Umbilical cord (tissue), 2 donors: ENCODE data around the gene SLC29A3. TPM values are rescaled to one million over a fixed set of nuclear protein-coding genes. Genes with fewer than 3 reads are reported as not detected.
A peak's percentile ranks its signal among the peaks of the same experiment; 100 is the strongest.
"Not testable (repeated sequence)": the region's sequence is repeated elsewhere in the genome, so short reads cannot be mapped to it uniquely, and the experiment has no call there.

Experiments used
- DNase-seq: peaks from one replicate; pipeline ENCODE4 v3.0.0-alpha.2; 2015; ENCODE audit warnings: low spot score
- total RNA-seq: library from RNA; depleted of rRNA; stranded (reverse); fragments of >200 nt; gene quantifications from one replicate; pipeline ENCODE4 v1.2.3, GENCODE V29; 2014; ENCODE audit warnings: low replicate concordance; ENCODE audit not compliant: insufficient read depth

SLC29A3 gene
- total RNA-seq, result 1.2 TPM

GRCh38 chr10:71319042-71319799, at the start of gene SLC29A3:
Gene SLC29A3, plus strand, starts transcription at chr10:71319259. Its CDS starts 51 bp downstream, at chr10:71319310.
- peak; percentile 79 for DNase-seq

GRCh38 chr10:71269301-71270288, 49.5 kb upstream of the SLC29A3 start:
- DNase-seq, result peak; percentile 69

- DNase-seq, result peak; percentile 78
These were observed 48.5 kb upstream of the SLC29A3 start for GRCh38 chr10:71270301-71271220.

DNA sequence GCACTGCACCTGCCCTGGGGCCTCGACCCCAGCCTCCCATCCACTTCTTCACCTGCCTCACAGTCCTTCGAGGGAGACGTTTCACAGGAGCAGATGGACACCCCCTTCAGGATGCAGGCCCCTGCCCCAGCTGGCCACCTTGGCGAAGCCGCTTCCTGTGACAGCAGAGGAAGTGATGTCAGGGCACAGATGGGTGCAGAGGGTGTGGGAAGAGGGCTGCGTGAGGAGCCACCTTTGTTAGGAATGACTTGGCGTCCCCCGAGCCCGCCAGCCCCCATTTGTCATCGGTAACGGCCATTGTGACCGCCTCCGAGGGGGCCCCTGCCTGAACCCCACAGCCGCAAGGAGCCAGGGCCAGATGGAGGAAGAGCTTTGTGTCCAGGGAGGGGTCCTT, 47.4 kb upstream of the SLC29A3 start:
- no peak for DNase-seq

GRCh38 chr10:71272056-71272771, 46.8 kb upstream of the SLC29A3 start:
- DNase-seq, result peak; percentile 41

DNA sequence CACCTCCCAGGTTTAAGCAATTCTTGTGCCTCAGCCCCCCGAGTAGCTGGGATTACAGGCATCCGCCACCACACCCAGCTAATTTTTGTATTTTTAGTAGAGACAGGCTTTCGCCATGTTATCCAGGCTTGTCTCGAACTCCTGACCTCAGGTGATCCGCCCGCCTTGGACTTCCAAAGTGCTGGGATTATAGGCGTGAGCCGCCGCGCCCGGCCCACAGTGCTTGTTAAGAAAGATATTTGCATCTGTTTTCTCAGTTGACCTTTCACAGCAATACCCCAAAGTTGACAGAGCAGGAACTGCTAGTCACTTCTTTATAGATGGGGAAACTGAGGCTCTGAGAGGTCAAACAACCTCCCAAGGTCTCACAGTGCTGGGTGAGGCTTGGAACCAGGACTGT, 46.1 kb upstream of the SLC29A3 start:
- DNase-seq, result not testable (repeated sequence)

GRCh38 chr10:71273506-71273905, 45.6 kb upstream of the SLC29A3 start:
- DNase-seq, result no peak

DNA sequence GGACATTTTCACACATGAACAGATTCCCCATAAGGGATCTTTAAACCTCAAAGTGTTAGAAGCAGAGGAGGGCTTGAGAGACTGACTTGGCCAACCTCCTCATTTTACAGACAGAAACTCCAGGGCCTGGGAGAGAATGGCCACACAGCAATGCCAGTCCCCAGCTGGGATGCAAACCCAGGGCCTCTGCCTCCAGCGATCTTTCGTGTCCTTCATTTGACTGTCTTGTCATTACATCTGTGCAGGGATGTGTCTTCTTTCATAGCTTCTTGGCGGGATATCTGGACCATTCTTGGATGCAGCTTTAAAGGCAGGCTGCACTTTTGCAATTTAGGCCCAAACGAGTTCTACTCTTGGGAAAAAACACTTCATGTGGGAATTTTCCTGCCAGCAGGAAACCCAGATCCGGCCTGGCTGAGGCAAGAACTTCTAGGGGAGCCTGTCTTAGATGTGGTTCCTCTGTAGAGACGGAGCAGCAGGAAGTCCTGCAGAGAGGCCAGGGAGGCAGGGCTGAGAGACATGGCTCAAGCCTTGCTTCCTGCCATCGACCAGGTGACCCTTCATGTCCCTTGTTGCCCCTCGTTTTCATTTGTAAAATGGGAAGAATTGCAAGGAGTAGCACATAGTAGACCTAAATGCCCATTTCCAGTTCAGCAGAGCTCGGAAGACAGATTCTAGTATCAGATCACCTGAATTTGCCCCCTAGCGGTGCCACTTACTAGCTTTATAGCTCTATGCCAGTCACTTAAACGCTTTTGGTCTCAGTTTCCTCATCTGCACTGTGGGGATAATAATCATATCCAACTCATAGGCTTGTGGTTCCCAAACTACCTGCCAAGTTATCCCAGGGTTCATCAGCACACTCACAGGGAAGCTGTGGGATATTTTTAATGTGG, 43.9 kb upstream of the SLC29A3 start:
- no peak for DNase-seq

- DNase-seq, result no peak
These were observed 42.2 kb upstream of the SLC29A3 start for GRCh38 chr10:71276873-71277272.

DNA sequence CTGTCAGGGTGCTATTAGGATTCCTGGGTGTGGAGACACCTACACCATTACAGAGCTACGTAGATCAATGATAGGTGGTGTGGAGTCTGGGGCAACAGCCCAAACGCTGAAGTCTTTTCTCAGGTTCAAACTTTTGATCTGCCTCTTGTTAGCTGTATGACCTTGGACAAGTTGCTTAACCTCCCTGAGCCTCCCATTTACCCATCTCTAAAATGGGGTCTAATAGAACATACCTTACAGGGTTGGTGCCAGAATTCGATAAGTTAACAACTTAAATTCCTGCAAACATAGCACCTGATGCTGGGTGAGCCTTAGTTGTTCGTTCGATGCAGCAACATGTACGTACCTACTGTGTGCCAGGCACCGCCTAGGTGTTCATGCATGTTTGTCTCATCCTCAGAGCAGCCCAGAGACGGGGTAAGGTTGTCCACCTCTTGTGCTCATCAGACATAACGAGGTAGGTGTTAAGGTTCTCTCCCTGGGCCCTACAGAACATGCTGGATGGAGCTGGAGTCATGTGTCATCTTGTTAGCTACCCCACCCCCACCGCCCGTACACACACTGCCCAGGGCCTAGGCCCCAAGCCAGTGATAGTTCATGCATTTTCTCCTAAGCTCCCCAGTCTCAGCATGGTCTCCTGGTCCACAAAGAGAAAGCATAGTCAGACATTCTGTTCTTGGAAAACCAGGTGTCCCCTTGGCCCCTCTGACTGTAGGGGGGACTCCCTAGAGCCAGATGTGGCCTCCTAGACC, 41.0 kb upstream of the SLC29A3 start:
- no peak for DNase-seq

DNA sequence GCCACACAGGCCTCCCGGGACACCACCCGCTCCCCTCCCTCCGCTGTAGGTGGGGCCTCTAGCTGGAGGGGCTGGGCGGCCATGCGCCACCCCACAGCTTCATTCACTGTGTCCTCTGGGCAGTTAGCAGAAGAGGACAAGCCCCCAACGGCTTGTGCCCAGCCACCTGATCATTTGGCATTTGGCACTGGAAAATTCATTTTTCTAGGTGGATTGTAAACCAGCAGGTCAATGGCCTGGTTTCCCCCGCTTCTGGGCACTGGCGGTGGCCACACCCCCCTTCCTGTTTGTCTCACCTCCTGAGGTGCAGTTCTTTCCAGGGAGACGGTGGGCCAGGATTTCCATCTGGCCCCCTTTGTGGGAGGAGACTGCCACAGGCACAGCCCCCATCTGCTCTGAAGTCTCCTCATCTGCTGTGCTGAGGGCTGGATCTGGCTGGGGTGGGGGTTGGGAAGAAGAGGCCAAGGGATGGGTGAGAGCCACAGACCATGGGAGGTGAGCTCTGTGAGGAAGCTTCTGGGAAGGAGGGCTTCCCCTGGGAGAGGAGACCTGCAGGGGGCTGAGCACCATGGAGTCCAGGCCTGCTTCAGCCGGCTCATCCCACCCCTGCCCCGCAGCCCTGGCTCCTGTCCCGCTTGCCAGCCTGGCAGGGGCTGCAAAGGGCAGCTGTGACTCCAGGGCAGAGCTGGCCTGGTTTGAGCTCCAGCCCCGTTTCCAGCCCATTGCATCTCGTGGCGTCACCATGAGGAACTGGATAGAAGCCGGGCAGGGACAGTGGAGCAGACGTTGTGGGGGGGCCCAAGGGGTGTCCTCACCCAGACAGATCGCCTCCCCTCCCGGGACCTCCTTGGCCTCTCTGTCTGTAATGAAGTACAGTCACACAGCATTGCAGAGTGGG, 40.1 kb upstream of the SLC29A3 start:
- peak; percentile 49 for DNase-seq

- no peak for DNase-seq
These were observed 39.4 kb upstream of the SLC29A3 start for GRCh38 chr10:71279590-71280170.

DNA sequence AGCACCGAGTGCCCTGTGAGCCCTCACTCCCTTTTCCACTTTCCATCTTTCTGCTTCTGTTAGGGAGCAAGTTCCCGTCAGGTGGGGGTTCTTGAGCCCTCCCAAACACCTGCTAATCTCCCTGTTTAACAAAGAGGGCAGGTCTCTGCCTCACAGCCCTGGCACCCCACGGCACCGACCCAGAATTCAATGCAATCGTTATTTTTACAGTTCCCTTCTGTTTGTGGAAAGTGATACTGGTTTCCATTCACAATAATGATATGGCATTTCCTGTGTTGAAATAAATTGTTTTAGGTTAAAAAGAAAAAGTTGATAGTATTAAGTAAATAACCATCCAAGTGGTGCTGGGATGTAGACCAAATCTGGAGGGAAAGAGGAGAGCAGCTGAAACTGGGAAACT, 38.8 kb upstream of the SLC29A3 start:
- DNase-seq, result no peak

GRCh38 chr10:71280825-71281224, 38.2 kb upstream of the SLC29A3 start:
- DNase-seq, result no peak

DNA sequence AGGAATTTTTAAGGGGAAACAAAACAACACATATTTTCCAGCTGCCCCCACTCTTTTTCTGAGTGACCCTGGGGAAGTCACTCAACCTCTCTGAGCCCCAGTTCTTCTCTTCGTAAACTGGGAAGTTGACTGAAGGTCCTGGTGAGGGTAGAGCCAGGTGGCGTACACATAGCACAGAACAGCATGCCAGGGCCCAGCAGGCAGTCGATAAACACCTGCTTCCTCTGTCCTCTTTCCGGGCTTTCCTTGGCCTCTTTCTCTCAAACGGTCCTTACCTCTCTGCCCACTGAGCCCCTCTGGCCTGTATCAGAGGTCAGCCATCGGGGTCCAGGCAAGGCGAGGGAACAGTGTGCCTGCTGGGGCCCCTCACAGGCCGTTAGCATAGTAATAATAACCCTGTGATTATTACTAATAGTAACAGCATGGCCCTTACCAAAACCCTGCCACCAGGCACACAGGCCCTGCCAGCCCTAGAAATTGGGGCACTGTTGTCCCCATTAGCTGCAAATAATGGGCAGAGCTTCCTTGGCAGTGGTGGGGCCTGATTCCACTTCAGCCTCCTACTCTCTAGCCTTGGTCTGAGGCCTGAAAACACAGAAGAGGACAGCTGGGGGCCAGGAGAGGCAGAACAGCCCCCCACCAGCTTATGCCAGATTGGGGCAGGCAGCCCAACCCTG, 37.3 kb upstream of the SLC29A3 start:
- no peak for DNase-seq

GRCh38 chr10:71282323-71282680, 36.8 kb upstream of the SLC29A3 start:
- no peak for DNase-seq

DNA sequence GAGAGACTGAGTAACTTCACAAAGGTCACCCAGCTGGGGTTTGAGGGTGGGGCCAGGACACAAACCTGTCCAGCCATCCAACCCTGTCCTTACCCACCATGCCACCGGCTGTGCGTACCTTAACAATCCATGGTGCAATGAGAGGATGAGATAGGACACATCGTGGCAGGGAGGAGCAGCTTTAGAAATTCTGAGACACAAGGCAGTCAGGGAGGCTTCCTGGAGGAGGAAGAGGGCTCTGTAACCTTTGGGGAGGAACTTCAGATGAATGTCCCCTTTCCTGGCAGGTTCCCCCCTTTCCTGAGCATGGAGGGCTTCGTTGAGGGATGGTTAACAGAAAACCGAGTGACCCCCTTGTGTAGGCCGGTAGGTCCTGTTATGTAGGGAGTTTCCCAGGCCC, 35.6 kb upstream of the SLC29A3 start:
- no peak for DNase-seq
